Peyer's patch (tissue), 4 donors: ENCODE data around the gene ZBTB22.

Experiments
- CTCF ChIP-seq, 6 experiments: fragments of 450-650 bp in 4 of 6; fragments of 200-600 bp in 2 of 6; sonication (generic) in 1 of 6; IDR thresholded peaks; one replicate each; pipeline ENCODE4 v1.5.1; 2017 to 2019; ENCODE audit warnings: antibody characterized with exemption in 6 of 6, mild to moderate bottlenecking in 3 of 6, moderate library complexity in 1 of 6
- POLR2A ChIP-seq, 2 donors: fragments of 450-650 bp; IDR thresholded peaks; one replicate each; pipeline ENCODE4 v1.5.1; 2017; ENCODE audit warnings: antibody characterized with exemption in 2 of 2, mild to moderate bottlenecking in 2 of 2, moderate library complexity in 2 of 2

- TF ChIP-seq CTCF (IDR thresholded peaks at IDR 0.05) (no peak), POLR2A (IDR thresholded peaks at IDR 0.05) (no peak)
These were observed 16.1 kb upstream of the ZBTB22 start for GRCh38 chr6:33333666-33334065.
